Hematopoietic multipotent progenitor cell treated with erythropoietin and hydrocortisone succinate and interleukin-3 and kit ligand, for 6 days (in vitro differentiated cells): ENCODE data around the gene TRIM67.
A peak's percentile ranks its signal among the peaks of the same experiment; 100 is the strongest.

Source experiments
- DNase-seq: peaks from one replicate; pipeline ENCODE4 v3.0.0-alpha.2; 2015

TRIM67 gene

GRCh38 chr1:231185391-231185790 lies 23.5 kb downstream of the TRIM67 start:
- no peak for DNase-seq

GRCh38 chr1:231186356-231187115 lies 24.7 kb downstream of the TRIM67 start:
- no peak for DNase-seq

GRCh38 chr1:231187571-231187970 lies 25.7 kb downstream of the TRIM67 start:
- DNase-seq, result no peak

- no peak for DNase-seq
These were observed 26.2 kb downstream of the TRIM67 start for GRCh38 chr1:231188072-231188471.

DNA sequence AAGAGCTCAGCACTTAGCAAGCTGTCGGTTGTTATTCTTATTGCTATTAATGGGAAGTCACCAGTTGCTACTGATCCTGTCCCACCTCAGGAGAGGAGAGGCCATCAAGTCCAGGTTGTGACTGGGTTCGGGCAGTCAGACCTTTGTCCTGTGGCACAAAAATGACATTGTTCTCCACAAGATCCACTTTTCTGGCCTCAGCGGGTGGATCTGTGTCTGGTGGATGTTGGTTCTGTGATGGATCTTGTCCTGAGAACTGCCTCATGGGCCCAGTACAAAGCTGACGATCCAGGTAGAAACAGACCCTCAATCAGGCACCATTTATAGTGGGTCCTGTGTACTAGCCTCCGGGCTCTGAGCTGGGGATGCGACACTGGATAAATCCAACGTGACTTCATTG lies 26.9 kb downstream of the TRIM67 start:
- no peak for DNase-seq

GRCh38 chr1:231189683-231190270 lies 27.9 kb downstream of the TRIM67 start:
- DNase-seq, result no peak

- DNase-seq, result no peak
These were observed 28.6 kb downstream of the TRIM67 start for GRCh38 chr1:231190456-231190855.

DNA sequence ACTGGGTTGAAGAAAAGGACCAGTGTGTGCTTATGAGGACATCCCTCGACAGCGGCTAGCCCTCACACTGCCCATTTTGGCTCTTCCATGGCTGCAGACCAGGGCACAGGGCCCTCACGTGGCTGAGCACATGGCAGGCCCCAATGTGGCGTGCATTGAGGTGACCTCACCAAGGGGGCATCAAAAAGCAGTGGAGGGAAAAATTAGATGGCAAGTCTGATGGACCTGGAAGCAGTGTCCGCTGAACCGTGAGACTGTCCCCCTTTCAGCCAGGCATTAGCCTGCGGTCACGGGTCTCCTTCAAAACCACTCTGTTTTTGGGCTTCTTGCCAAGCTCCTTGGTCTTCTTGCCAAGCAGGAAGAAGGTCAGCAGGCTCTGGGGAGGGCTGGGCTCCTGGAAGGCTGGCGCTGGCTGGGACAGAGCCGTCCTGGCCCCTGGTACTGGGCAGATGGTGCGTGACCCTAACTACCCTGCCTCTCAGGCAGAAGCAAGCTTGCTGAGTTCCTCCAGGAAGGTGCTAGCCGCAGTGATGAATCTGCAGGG lies 30.8 kb downstream of the TRIM67 start:
- peak; percentile 15 for DNase-seq

- DNase-seq, result no peak
These were observed 32.0 kb downstream of the TRIM67 start for GRCh38 chr1:231193710-231194340.

DNA sequence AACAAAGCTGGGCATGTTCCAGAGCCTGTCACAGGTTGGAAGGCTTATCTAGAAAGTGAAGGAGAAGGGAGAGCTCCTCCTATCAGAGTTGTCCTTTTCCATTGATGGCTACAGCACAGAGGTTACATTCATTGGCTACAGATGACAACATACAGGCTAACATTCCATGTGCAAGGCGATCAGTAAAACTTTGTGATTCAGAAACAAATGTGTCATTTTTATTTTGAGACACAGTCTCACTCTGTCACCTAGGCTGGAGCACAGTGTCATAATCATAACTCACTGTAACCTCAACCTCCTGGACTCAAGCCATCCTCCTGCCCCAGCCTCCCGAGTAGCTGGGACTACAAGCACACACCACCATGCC lies 32.6 kb downstream of the TRIM67 start:
- DNase-seq, result no peak

GRCh38 chr1:231194843-231195516 lies 33.1 kb downstream of the TRIM67 start:
- DNase-seq, result no peak

DNA sequence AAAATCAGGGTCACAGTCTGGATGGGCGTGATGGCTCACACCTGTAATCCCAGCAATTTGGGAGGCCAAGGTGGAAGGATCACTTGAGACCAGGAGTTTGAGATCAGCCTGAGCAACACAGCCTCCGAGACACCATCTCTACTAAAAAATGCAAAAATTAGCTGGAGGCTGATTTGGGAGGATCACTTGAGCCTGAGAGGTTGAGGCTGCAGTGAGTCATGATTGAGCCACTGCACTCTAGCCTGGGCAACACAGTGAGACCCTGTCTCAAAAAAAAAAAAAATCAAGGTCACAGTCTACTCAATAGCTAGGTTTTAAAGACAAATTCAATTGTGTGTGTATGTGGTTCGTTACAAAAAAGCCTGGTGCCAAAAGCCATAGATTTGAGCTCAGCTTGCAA lies 34.4 kb downstream of the TRIM67 start:
- no peak for DNase-seq

DNA sequence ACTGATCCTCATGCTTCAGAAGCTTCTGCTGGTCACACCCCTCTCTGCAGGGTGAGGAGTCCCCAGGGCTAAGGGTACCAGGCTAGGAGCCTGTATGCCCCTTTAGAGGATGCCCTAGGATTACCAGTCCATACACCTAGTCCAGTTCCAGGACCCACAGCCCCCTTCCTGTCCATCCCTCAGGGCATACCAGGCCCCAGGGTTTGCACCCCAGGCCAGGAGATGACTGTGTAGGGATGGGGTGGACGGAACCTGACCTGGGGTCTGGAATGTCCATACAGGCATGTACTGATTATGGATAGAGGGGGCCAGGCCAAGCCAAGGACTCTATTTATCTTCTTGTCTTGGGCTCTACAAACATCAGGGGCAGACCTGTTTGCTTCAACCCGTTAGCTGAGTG lies 34.9 kb downstream of the TRIM67 start:
- DNase-seq, result no peak

DNA sequence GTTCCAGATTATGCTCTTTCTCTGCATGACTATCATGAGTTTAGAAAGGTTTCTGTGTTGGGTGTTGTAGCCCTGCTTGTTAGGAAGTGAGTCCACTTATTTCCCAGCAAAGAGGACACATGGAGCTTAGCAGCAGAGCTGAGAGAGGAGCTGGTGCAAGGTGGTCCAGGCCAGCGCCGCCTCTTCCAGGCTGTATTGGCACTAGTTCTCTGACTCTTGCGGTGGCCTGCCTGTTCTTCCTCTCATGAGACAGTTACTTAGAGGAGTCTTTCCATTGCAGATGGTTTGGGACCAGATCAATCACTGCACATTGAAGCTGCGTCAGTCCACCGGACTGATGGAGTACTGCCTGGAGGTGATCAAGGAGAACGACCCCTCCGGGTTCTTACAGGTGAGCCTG lies 38.0 kb downstream of the TRIM67 start:
- DNase-seq, result no peak

GRCh38 chr1:231200388-231201031 lies 38.7 kb downstream of the TRIM67 start:
- no peak for DNase-seq

DNA sequence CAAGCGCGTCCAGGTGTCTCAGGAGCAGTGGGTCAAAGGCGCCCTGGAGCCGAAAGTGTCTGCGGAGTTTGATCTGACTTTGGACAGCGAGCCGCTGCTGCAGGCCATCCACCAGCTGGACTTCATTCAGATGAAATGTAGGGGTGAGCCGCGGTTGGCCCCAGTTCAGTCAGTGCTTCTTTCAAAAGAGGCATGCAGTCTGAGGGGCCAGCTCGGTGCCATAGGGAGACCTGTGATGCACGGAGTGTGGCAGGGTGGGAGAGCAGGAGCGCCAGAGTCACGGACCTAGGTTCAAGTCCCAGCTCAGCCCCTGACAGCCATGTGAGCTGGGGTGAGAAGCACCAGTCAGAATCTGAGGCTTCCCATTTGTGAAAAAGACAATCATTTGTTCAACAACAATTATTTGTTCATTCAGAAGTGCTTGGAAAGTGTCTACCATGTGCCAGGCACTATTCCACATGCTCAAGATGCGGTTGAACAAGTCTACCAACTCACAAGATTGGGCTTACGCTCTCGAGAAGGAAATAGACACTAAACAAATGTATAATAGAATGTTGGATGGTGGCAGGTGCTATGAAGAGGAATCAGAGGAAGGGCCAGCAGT lies 39.6 kb downstream of the TRIM67 start:
- DNase-seq, result no peak

DNA sequence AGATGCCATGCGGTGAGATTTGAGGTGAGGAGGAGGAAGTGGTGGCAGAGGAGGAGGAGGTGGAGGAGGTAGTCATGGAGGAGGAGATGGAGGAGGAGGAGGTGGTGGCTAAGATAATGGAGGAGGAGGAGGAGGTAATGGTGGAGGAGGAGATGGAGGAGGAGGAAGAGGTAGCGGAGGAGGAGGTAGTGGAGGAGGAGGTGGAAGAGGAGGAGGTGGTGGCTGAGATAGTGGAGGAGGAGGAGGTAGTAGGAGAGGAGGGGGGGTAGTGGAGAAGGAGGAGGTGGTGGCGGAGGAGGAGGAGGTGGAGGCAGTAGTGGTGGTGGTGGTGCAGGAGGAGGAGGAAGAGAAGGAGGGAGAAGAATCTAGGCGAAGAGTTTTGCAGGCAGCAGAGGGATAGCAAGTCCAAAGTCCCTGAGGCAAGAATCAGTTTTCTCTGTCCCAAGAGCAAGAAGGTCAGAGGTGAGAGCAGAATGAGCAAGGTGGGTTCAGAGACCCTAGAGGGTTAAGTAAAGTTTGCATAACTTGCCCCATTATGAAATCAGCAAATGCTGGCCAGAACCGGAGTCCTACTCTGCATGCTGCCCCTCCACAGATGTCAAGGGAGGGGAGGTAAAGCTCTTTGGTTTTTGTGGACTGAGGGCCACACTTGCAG lies 40.2 kb downstream of the TRIM67 start:
- no peak for DNase-seq

GRCh38 chr1:231203259-231204057 lies 41.6 kb downstream of the TRIM67 start:
- DNase-seq, result no peak

DNA sequence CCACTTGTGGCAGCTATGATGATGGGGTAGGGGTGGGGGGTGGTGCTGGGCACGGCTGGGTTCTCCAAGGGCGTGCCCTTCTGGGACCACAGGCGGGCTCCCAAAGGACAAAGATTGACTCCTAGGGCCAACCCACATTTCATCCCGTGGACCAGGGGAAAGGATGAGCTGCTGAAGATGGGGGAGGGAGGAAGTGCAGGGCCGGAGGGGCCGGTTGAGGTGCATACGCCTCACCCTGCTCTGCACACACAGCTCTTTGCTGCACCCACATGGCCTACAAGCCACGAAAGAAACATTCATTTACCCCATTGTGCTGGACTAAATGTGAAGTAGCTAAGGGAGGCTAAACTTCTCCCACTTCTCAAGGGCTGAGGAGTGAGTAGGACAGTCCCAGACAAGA lies 45.0 kb downstream of the TRIM67 start:
- DNase-seq, result no peak

GRCh38 chr1:231207437-231207836 lies 45.6 kb downstream of the TRIM67 start:
- DNase-seq, result peak; percentile 64

DNA sequence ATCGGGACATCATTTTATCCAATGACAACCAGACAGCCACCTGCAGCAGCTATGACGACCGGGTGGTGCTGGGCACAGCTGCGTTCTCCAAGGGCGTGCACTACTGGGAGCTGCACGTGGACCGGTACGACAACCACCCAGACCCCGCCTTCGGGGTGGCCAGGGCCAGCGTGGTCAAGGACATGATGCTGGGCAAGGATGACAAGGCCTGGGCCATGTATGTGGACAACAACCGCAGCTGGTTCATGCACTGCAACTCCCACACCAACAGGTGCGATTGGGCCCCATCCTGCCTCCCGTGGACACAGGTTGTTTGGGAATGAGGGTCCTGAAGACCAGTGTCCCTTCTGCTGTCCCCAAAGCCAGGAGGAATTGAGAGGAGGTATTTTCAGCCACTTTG lies 47.1 kb downstream of the TRIM67 start:
- DNase-seq, result no peak
